GM12891 (cell line): ENCODE data around the gene SSUH2.
"Not testable (repeated sequence)": the region's sequence is repeated elsewhere in the genome, so short reads cannot be mapped to it uniquely, and the experiment has no call there.

ENCODE experiments used
- DNase-seq: peaks from one replicate; pipeline ENCODE4 v3.0.0; 2011; ENCODE audit warnings: low spot score; ENCODE audit not compliant: insufficient read length
- FAIRE-seq: peaks from 2 replicates; lab custom pipeline; 2011; peaks lifted over from hg19 to GRCh38; lab: Jason Lieb, UNC
- PAX5 ChIP-seq: IDR thresholded peaks from 2 replicates; pipeline ENCODE4 v1.6.1; 2011; ENCODE audit warnings: low read length, moderate library complexity, mild to moderate bottlenecking; ENCODE audit not compliant: insufficient read depth, severe bottlenecking
- POLR2A ChIP-seq: IDR thresholded peaks from 2 replicates; pipeline ENCODE4 v1.6.1; 2011; ENCODE audit warnings: low read depth, low read length, control low read depth
- POLR2AphosphoS5 ChIP-seq: IDR thresholded peaks from 2 replicates; pipeline ENCODE4 v1.6.1; 2011; ENCODE audit warnings: low read depth, low read length, control low read depth
- POU2F2 ChIP-seq: IDR thresholded peaks from 2 replicates; pipeline ENCODE4 v1.6.1; 2011; ENCODE audit warnings: low read depth, mild to moderate bottlenecking, control low read depth, low read length, moderate library complexity
- SPI1 ChIP-seq: IDR thresholded peaks from 2 replicates; pipeline ENCODE4 v1.6.1; 2011; ENCODE audit warnings: low read depth, low read length, control low read depth
- TAF1 ChIP-seq: IDR thresholded peaks from 2 replicates; pipeline ENCODE4 v1.6.1; 2011; ENCODE audit warnings: low read depth, low read length, control low read depth

Gene SSUH2

GRCh38 chr3:8589880-8590556 is 54.6 kb downstream of the SSUH2 start:
- no peak for DNase-seq
- no peak for FAIRE-seq
- no peak for TF ChIP-seq TAF1
- no peak for TF ChIP-seq POLR2A
- TF ChIP-seq PAX5, result no peak
- no peak for TF ChIP-seq POU2F2
- no peak for TF ChIP-seq SPI1
- TF ChIP-seq POLR2AphosphoS5, result no peak

- TF ChIP-seq POLR2A (no peak), POU2F2 (no peak), POLR2AphosphoS5 (no peak), PAX5 (no peak), TAF1 (no peak), SPI1 (no peak)
- no peak for DNase-seq
- FAIRE-seq, result no peak
These were observed 59.9 kb downstream of the SSUH2 start for GRCh38 chr3:8584661-8585060.

- TF ChIP-seq PAX5, result no peak
- TF ChIP-seq POLR2AphosphoS5, result no peak
- no peak for TF ChIP-seq POU2F2
- no peak for TF ChIP-seq POLR2A
- no peak for TF ChIP-seq SPI1
- no peak for TF ChIP-seq TAF1
- FAIRE-seq, result no peak
- no peak for DNase-seq
These were observed 62.7 kb downstream of the SSUH2 start for GRCh38 chr3:8581806-8582445.

- no peak for DNase-seq
- TF ChIP-seq POLR2AphosphoS5, result no peak
- TF ChIP-seq TAF1, result no peak
- no peak for TF ChIP-seq PAX5
- no peak for TF ChIP-seq POLR2A
- no peak for TF ChIP-seq SPI1
- no peak for TF ChIP-seq POU2F2
- FAIRE-seq, result no peak
These were observed 63.2 kb downstream of the SSUH2 start for GRCh38 chr3:8581373-8581772.

GRCh38 chr3:8580434-8580833 is 64.2 kb downstream of the SSUH2 start:
- FAIRE-seq, DNase-seq: not testable (repeated sequence)

GRCh38 chr3:8579943-8580342 is 64.7 kb downstream of the SSUH2 start:
- TF ChIP-seq POLR2A (no peak), TAF1 (no peak), POLR2AphosphoS5 (no peak), SPI1 (no peak), PAX5 (no peak), POU2F2 (no peak)
- DNase-seq (no peak), FAIRE-seq (no peak)

- DNase-seq (no peak), FAIRE-seq (peak; percentile 52)
- no peak for TF ChIP-seq POU2F2
- no peak for TF ChIP-seq POLR2AphosphoS5
- TF ChIP-seq TAF1, result no peak
- no peak for TF ChIP-seq SPI1
- TF ChIP-seq POLR2A, result no peak
- no peak for TF ChIP-seq PAX5
These were observed 65.5 kb downstream of the SSUH2 start for GRCh38 chr3:8579096-8579495.

- no peak for TF ChIP-seq TAF1
- TF ChIP-seq POLR2AphosphoS5, result no peak
- TF ChIP-seq PAX5, result no peak
- TF ChIP-seq POLR2A, result no peak
- no peak for TF ChIP-seq POU2F2
- TF ChIP-seq SPI1, result no peak
- DNase-seq, result no peak
- FAIRE-seq, result no peak
These were observed 66.3 kb downstream of the SSUH2 start for GRCh38 chr3:8578282-8578681.

GRCh38 chr3:8576841-8577571 is 67.6 kb downstream of the SSUH2 start:
- TF ChIP-seq POLR2A (no peak), POU2F2 (no peak), PAX5 (no peak), POLR2AphosphoS5 (no peak), TAF1 (no peak), SPI1 (no peak)
- FAIRE-seq (no peak), DNase-seq (no peak)
